Neuron (in vitro differentiated cells): ENCODE results near the gene COA6.
"Not testable (repeated sequence)": the region's sequence is repeated elsewhere in the genome, so short reads cannot be mapped to it uniquely, and the experiment has no call there.

ENCODE experiments used
- H2AFZ ChIP-seq: one replicate; pipeline ENCODE4 v1.6.1; 2013; ENCODE audit warnings: low read depth, mild to moderate bottlenecking, inconsistent platforms, low read length, moderate library complexity
- H3K27me3 ChIP-seq: one replicate; pipeline ENCODE4 v1.6.1; 2013; ENCODE audit warnings: low read length; ENCODE audit not compliant: insufficient read depth
- H3K36me3 ChIP-seq: one replicate; pipeline ENCODE4 v1.6.1; 2013; ENCODE audit warnings: low read length; ENCODE audit not compliant: insufficient read depth
- H3K4me1 ChIP-seq: one replicate; pipeline ENCODE4 v1.6.1; 2013; ENCODE audit warnings: low read length; ENCODE audit not compliant: insufficient read depth
- H3K4me3 ChIP-seq: 2 replicates; pipeline ENCODE4 v1.5.1; 2013; ENCODE audit warnings: mild to moderate bottlenecking, low read length, moderate library complexity
- H3K9me3 ChIP-seq: one replicate; pipeline ENCODE4 v1.6.1; 2013; ENCODE audit warnings: low read length

Gene COA6

DNA sequence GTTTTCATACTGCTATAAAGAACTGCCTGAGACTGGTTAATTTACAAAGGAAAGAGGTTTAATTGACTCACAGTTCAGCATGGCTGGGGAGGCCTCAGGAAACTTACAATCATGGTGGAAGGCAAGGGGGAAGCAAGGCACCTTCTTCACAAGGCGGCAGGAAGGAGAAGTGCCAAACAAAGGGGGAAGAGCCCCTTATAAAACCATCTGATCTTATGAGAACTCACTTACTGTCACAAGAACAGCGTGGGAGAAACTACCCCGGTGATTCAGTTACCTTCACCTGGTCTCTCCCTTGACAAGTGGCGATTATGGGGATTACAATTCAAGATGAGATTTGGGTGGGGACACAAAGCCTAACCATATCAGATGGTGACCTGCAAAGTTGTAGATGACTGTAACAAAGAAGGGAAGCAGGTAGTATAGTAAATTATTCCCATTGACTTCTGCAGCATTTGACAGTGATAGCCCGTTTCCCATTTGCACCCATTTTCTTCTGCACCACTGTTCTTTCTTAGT is 6.4 kb downstream of the COA6 start:
- H3K4me3 ChIP-seq, H2AFZ ChIP-seq, H3K4me1 ChIP-seq, H3K27me3 ChIP-seq, H3K9me3 ChIP-seq: not testable (repeated sequence)
- H3K36me3 ChIP-seq, result peaks cover 50% of the 10 kb centered on the region

DNA sequence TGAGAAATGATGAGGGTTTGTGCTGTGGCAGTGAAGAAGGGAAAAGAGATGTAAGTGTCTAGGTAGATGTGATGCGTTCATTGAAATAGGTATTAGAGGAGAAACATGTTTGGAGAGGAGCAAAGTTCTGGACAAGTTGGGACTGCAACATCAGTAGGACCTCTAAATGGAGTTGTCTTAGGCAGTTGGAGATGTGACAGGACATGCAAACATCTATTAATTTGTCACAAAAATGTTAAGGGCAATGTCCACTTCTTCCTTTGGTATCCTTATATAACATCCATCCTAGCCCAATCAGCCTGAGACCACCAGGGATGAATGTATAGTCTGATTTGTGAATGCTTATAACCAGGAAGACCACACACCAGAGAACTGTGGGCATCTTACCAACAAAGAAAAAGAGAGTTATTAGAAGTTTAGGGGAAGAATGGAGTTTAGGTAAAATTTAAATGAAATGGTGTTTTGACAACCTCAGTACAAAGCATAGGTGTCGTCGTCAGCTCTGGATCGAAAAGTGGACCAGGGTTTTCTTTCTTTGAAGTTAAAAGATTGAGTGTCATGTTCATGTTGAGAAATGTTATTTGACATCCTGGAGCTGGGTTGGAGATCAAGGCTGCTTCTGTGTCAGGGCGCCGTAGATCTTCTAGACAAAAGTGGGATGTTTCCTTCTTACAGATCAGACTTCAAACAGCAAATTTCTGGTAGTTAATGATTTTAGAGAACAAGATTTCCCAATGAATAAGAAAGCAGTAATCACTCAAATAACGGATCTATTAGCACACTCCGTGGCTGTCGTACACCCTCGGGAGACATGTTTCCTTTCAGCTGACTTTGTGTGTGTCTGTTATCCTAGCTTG is 8.7 kb downstream of the COA6 start:
- Histone ChIP-seq H3K4me3 (no peak overlapping the region), H3K9me3 (no peaks in the 10 kb centered on the region), H2AFZ (no peak overlapping the region), H3K27me3 (no peaks in the 10 kb centered on the region), H3K36me3 (peaks cover 45% of the 10 kb centered on the region), H3K4me1 (no peaks in the 10 kb centered on the region)

DNA sequence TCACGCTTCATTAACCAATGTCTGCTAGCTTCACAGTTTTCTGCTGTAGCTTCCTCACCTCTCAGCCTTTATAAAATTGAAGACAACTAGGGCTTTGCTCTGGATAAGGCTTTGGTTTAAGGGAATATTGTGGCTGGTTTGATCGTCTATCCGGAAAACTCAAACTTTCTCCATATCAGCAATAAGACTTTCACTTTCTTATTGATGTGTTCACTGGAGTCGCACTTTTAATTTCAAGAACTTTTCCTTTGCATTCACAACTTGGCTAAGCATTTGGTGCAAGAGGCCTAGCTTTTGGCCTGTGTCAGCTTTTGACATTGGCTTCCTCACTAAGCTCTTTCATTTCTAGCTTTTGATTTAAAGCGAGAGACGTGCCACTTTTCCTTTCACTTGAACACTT is 12.9 kb downstream of the COA6 start:
- H3K4me3 ChIP-seq, result no peak overlapping the region
- peaks cover 28% of the 10 kb centered on the region for H3K36me3 ChIP-seq
- no peaks in the 10 kb centered on the region for H3K27me3 ChIP-seq
- H3K4me1 ChIP-seq, result peaks cover 4% of the 10 kb centered on the region
- no peak overlapping the region for H2AFZ ChIP-seq
- no peaks in the 10 kb centered on the region for H3K9me3 ChIP-seq

DNA sequence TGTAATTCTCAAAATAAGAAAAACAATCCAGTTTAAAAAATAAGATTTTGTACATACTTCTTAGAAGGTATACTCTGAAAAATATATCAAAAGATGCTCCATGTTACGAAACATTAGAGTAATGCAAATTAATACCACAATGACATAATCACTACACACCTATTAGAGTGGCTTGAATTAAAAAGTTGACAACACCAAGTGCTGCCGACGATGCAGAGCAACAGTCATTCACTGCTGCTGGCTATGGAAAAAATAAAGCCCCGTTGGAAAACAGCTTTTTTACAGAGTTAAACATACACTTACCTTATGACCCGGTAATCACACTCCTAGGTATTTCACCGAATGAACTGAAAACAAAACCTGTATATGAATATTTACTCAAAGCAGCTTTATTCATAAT is 14.8 kb downstream of the COA6 start:
- Histone ChIP-seq H3K9me3 (no peaks in the 10 kb centered on the region), H3K27me3 (no peaks in the 10 kb centered on the region), H3K4me1 (peaks cover 4% of the 10 kb centered on the region), H3K36me3 (peaks cover 34% of the 10 kb centered on the region), H2AFZ (no peak overlapping the region), H3K4me3 (no peak overlapping the region)

DNA sequence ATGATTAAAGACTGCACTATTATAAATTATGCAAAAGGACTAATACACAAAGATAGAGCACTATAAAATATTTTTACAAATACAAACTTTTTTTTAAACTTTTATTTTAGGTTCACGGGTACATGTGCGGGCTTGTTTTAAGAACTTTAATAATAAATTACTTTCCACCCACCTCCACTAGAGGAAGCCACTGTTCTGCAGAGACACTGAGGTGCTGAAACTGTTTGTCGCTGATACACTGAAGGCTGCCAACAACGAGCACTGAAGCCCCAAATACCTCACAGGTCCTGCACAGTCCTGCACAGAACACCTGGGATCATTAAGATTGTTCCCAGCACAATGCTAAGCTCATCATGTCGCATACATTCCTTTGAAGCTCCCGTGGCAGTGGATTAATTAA is 19.9 kb downstream of the COA6 start:
- Histone ChIP-seq H3K27me3 (no peaks in the 10 kb centered on the region), H3K36me3 (peaks cover 18% of the 10 kb centered on the region), H3K4me1 (peaks cover 4% of the 10 kb centered on the region), H3K9me3 (no peaks in the 10 kb centered on the region), H2AFZ (no peak overlapping the region), H3K4me3 (no peak overlapping the region)

DNA sequence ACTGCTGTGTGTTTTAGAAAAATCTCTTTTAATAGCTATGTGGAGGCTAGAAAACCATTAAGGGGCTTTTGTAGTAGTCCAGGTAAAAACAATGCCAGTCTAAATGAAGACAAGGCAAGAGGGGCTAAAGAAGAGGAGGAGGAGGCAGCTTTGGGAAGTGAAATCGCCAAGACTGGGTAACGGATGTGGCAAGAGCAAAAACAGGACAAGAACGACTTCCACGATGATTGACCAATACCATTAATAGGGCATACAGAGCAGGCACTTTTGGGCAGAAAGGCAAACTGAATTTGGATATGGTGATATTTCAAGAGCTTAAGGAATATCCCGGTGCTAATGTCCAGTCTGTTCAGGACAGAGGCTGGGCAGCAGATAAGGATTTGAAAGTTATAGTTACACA is 22.0 kb downstream of the COA6 start:
- Histone ChIP-seq H3K9me3 (no peaks in the 10 kb centered on the region), H3K36me3 (peaks cover 18% of the 10 kb centered on the region), H3K4me1 (no peaks in the 10 kb centered on the region), H2AFZ (no peak overlapping the region), H3K27me3 (no peaks in the 10 kb centered on the region), H3K4me3 (no peak overlapping the region)

DNA sequence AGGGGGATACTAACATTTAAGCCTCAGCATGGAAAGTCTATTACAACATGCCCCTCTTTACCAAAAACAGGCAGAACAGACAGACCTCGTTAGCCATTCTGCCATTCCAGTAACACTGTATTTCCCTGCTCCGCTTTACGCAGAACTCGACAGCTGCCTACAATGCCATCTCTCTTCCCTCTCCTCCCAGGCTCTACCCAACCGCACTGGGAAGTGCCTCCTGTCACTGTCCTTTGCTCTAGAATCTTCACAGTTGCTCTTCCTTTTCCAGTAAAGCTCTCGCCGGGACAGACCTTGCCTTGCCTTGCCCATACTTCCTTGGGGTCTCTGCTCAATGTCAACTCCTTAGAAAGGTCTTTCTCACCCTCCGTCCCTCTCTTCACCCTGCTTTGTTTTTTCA is 22.8 kb downstream of the COA6 start:
- H3K4me1 ChIP-seq, result no peaks in the 10 kb centered on the region
- H3K36me3 ChIP-seq, result peaks cover 21% of the 10 kb centered on the region
- H3K27me3 ChIP-seq, result no peaks in the 10 kb centered on the region
- H2AFZ ChIP-seq, result no peak overlapping the region
- no peaks in the 10 kb centered on the region for H3K9me3 ChIP-seq
- no peak overlapping the region for H3K4me3 ChIP-seq

DNA sequence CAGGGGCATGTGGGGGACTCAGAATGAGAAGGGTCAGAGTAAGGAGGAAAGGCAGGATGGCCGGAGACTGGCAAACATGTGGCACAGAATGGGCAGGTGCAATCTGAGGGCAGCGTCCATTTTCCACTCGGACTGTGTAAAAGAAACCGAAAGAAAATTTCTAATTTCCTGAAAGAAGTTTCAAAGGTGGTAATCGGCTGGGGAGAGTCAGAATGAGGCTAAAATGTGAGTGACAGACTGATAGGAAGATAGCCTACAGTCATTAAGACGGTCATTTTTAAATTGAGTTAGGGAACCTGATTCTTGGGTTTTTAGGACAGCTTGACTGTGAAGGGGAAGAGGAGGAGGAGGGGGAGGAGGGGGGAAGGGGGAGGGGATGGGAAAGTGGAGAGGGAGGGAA is 23.6 kb downstream of the COA6 start:
- no peak overlapping the region for H3K4me3 ChIP-seq
- H3K9me3 ChIP-seq, result no peaks in the 10 kb centered on the region
- no peaks in the 10 kb centered on the region for H3K27me3 ChIP-seq
- peaks cover 19% of the 10 kb centered on the region for H3K36me3 ChIP-seq
- H3K4me1 ChIP-seq, result no peaks in the 10 kb centered on the region
- H2AFZ ChIP-seq, result no peak overlapping the region

DNA sequence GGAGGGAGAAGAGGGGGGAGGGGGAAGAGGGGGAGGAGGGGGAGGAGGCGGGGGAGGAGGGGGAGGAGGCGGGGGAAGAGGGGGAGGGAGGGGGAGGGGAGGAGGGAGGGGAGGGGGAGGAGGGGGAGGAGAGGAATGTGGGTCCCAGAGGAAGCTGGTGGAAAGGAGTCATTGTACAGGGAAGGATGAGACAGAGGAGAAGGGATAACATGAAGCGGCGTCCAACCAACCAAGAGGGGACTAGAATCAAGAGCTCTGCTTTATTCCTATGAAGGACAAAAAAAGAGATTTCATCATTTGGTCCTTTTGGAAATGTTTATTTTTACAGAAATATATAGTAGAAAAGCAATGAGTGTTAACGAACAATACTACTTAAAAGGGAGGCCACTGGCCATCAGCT is 24.5 kb downstream of the COA6 start:
- Histone ChIP-seq H3K4me1 (no peaks in the 10 kb centered on the region), H3K36me3 (peaks cover 14% of the 10 kb centered on the region), H2AFZ (no peak overlapping the region), H3K27me3 (no peaks in the 10 kb centered on the region), H3K9me3 (no peaks in the 10 kb centered on the region), H3K4me3 (no peak overlapping the region)

DNA sequence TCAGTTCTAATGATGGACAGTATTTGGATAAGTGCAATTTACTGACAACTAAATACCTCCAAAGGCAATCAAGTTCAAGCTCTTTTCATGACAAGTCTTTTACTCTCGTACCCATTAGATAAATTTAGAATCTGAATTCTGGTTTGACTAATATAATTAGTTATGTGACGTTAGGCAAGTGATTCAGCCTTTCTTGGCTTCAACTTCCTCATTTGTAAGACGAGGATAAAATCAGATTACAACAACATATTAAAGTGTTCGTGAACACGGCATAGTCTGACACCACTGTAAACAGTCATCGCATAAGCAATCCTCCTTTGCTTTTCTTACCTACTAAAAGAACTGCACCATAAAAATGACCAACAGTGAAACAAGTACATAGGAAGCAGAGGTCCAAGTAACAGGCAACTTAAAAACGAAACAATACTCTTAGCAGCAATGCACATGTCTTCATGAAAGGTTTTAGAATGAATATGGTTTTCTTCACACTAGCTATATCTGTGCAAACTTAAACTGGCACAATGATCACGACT is 25.7 kb downstream of the COA6 start:
- Histone ChIP-seq H2AFZ (no peak overlapping the region), H3K4me3 (no peak overlapping the region), H3K4me1 (no peaks in the 10 kb centered on the region), H3K36me3 (peaks cover 9% of the 10 kb centered on the region), H3K27me3 (no peaks in the 10 kb centered on the region), H3K9me3 (no peaks in the 10 kb centered on the region)

DNA sequence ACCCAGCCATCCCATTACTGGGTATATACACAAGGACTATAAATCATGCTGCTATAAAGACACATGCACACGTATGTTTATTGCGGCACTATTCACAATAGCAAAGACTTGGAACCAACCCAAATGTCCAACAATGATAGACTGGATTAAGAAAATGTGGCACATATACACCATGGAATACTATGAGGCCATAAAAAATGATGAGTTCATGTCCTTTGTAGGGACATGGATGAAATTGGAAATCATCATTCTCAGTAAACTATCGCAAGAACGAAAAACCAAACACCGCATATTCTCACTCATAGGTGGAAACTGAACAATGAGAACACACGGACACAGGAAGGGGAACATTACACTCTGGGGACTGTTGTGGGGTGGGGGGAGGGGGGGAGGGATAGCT is 26.3 kb downstream of the COA6 start:
- not testable (repeated sequence) for H2AFZ ChIP-seq, H3K4me1 ChIP-seq, H3K9me3 ChIP-seq, H3K4me3 ChIP-seq, H3K27me3 ChIP-seq
- H3K36me3 ChIP-seq, result peaks cover 12% of the 10 kb centered on the region

DNA sequence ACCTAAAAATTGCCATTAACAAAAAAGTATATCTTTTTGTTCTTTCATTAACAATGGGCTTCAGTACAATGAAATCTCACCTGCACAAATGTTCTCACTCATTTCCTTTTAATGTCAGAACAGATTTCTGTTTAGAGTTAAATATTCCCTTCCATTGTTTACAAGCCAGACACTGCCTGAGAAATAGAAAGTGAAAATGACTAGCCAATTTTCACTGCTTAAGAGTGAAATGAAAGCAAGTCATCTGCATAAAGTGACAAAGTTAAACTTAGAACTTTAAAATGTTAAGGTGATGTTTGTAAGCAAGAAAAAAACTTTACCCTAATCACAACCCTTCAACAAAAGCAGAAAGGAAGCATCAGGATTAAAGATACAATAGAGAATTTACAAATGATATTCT is 27.5 kb downstream of the COA6 start:
- Histone ChIP-seq H3K4me1 (no peaks in the 10 kb centered on the region), H3K27me3 (no peaks in the 10 kb centered on the region), H3K36me3 (peaks cover 15% of the 10 kb centered on the region), H2AFZ (no peak overlapping the region), H3K4me3 (no peak overlapping the region), H3K9me3 (no peaks in the 10 kb centered on the region)

DNA sequence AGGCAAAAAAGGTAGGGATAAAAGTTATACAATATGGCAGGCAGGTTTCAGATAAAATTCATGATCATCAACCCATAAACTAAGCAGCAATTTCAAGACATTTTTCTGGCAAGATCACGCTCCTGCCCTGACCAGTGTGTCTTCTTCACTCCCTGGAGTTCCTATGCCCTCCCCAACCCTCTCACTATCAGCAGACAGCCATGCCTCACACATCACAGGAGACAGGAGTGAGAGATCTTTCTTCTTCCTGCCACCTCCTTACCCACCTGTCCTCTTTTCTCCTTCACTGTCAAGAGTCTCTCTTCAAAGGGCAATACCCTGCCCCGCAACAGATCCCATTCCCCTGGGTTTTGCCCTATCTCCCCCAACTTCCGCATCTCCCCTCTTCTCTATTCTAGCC is 28.4 kb downstream of the COA6 start:
- Histone ChIP-seq H3K4me3 (no peak overlapping the region), H2AFZ (no peak overlapping the region), H3K27me3 (no peaks in the 10 kb centered on the region), H3K9me3 (no peaks in the 10 kb centered on the region), H3K4me1 (no peaks in the 10 kb centered on the region), H3K36me3 (peaks cover 15% of the 10 kb centered on the region)

DNA sequence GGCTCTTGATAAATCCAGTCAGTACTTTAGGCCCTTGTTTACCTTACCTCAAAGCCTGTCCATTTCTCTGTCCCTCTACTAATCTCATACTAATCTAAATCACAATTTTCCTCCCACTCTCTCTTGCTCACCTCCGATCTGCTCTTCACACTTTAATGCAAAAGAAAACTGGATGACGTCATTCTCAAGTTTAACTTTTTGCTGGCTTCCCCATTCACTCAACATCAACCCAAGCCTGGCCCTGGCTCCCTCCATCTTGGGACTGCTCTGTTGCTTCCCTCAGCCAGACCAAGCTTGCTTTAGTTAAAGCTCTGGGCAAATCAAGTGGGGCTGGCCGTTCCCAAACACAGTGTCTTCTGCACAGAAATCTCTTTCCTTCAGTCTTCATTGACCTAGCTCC is 29.7 kb downstream of the COA6 start:
- Histone ChIP-seq H3K36me3 (peaks cover 19% of the 10 kb centered on the region), H3K9me3 (no peaks in the 10 kb centered on the region)

More for the DNA sequence above, 29.7 kb downstream of the COA6 start:
- no peak overlapping the region for H3K4me3 ChIP-seq
- H3K4me1 ChIP-seq, result no peaks in the 10 kb centered on the region
- H3K27me3 ChIP-seq, result no peaks in the 10 kb centered on the region
- H2AFZ ChIP-seq, result no peak overlapping the region
